Right renal cortex interstitium (tissue), 3 donors: ENCODE results near the gene GARIN3. TPM values are rescaled to one million over a fixed set of nuclear protein-coding genes. Genes with fewer than 3 reads are reported as not detected.
"Not testable (repeated sequence)": the region's sequence is repeated elsewhere in the genome, so short reads cannot be mapped to it uniquely, and the experiment has no call there.

Experiments
- DNase-seq, 3 donors: peaks; one replicate each; pipeline ENCODE4 v3.0.0-alpha.2; 2013; ENCODE audit warnings: low read depth in 3 of 3, low spot score in 2 of 3
- polyA plus RNA-seq, 3 donors: library from polyadenylated mRNA; unstranded; fragments of 120-200 nt; gene quantifications; one replicate each; pipeline ENCODE4 v1.2.1, GENCODE V29; 2013; ENCODE audit not compliant: insufficient read length in 3 of 3

Gene GARIN3
- polyA plus RNA-seq, 3 donors, result not detected

GRCh38 chr5:157186309-157187045, 20.4 kb upstream of the GARIN3 start:
- no peak for DNase-seq

GRCh38 chr5:157185122-157185521, 19.1 kb upstream of the GARIN3 start:
- DNase-seq, result not testable (repeated sequence)

- DNase-seq, result no peak
Measured at GRCh38 chr5:157184117-157184670, 18.1 kb upstream of the GARIN3 start.

- DNase-seq, result no peak
Measured at GRCh38 chr5:157182143-157182757, 16.2 kb upstream of the GARIN3 start.

- DNase-seq, result no peak
Measured at GRCh38 chr5:157180374-157181264, 14.6 kb upstream of the GARIN3 start, which contains the start of gene ITK. Gene ITK (plus strand): TSS chr5:157180840. CDS start chr5:157180978, 138 bp downstream.

- DNase-seq, result no peak
Measured at GRCh38 chr5:157178966-157179365, 12.9 kb upstream of the GARIN3 start.

GRCh38 chr5:157177953-157178352, 11.9 kb upstream of the GARIN3 start:
- DNase-seq, result no peak

- DNase-seq, result no peak
Measured at GRCh38 chr5:157175071-157175612, 9.1 kb upstream of the GARIN3 start.

GRCh38 chr5:157172403-157172802, 6.3 kb upstream of the GARIN3 start:
- no peak for DNase-seq

GRCh38 chr5:157168286-157168685, 2.2 kb upstream of the GARIN3 start:
- no peak for DNase-seq

GRCh38 chr5:157167214-157167621, 1.2 kb upstream of the GARIN3 start:
- DNase-seq, result no peak

GRCh38 chr5:157165668-157166067, 396 bp downstream of the GARIN3 start:
- no peak for DNase-seq

- DNase-seq, result no peak
Measured at GRCh38 chr5:157165261-157165660, 803 bp downstream of the GARIN3 start.

- no peak for DNase-seq
Measured at GRCh38 chr5:157164521-157164920, 1.5 kb downstream of the GARIN3 start.

- DNase-seq, result no peak
Measured at GRCh38 chr5:157162919-157163510, 3.0 kb downstream of the GARIN3 start.

GRCh38 chr5:157161996-157162395, 4.1 kb downstream of the GARIN3 start:
- no peak for DNase-seq

- no peak for DNase-seq
Measured at GRCh38 chr5:157160001-157160400, 6.1 kb downstream of the GARIN3 start.

GRCh38 chr5:157159209-157159751, 6.8 kb downstream of the GARIN3 start:
- DNase-seq, result no peak

GRCh38 chr5:157157293-157157891, 8.7 kb downstream of the GARIN3 start:
- no peak for DNase-seq

- no peak for DNase-seq
Measured at GRCh38 chr5:157155297-157155696, 10.8 kb downstream of the GARIN3 start.
